Measurements from ENCODE around the gene TTC21A.

DNA sequence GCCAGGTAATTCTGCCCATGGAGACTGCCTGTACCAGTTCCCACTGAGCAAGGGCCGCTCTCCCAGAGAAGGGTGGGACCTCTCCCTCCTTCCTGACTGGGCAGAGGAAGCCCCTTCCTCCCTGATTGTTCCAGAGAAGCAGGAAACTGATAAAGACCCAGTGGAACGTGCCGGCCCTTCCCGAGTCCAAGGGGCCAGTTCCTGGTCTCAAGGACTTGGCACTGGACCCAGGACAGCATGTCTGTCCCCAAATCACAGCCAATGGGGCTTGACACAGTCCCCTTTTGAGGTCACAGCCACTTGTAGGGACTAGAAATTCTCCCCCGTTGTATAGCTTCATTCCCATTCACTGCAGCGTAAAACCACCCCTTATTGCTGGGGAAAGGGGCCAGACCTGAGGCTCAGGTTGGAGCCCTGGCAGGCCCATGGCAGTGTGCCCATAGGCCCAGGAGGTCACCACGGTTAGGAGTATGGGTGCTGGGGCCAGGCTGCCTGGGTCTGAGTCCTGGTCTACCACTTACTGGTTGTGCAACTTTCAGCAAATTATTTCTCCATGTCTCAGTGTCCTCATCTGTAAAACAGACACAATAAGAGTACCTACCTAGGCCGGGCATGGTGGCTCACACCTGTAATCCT, 27.8 kb downstream of the TTC21A start:
- TF ChIP-seq, protein P1, sequence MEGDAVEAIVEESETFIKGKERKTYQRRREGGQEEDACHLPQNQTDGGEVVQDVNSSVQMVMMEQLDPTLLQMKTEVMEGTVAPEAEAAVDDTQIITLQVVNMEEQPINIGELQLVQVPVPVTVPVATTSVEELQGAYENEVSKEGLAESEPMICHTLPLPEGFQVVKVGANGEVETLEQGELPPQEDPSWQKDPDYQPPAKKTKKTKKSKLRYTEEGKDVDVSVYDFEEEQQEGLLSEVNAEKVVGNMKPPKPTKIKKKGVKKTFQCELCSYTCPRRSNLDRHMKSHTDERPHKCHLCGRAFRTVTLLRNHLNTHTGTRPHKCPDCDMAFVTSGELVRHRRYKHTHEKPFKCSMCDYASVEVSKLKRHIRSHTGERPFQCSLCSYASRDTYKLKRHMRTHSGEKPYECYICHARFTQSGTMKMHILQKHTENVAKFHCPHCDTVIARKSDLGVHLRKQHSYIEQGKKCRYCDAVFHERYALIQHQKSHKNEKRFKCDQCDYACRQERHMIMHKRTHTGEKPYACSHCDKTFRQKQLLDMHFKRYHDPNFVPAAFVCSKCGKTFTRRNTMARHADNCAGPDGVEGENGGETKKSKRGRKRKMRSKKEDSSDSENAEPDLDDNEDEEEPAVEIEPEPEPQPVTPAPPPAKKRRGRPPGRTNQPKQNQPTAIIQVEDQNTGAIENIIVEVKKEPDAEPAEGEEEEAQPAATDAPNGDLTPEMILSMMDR (conservative IDR thresholded peaks at IDR 0.05 in 1 of 2, IDR thresholded peaks at IDR 0.05 in 1 of 2; ENCODE audit: low read depth in 1 of 2, low read length in 2 of 2), result no peak
- no peak for TF ChIP-seq EZH2 (IDR thresholded peaks at IDR 0.05; ENCODE audit: low read length, missing control alignments)

All from fibroblast of lung (primary cell).